CD4-positive, alpha-beta T cell treated with Interleukin-17A for 4 hours (primary cell): ENCODE measurements around the gene DCD.
"Not testable (repeated sequence)": the region's sequence is repeated elsewhere in the genome, so short reads cannot be mapped to it uniquely, and the experiment has no call there.

ENCODE experiments used
- DNase-seq: peaks from one replicate; pipeline ENCODE4 v3.0.0-alpha.2; 2020; ENCODE audit warnings: mixed read lengths

The DCD gene, protein sequence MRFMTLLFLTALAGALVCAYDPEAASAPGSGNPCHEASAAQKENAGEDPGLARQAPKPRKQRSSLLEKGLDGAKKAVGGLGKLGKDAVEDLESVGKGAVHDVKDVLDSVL

DNA sequence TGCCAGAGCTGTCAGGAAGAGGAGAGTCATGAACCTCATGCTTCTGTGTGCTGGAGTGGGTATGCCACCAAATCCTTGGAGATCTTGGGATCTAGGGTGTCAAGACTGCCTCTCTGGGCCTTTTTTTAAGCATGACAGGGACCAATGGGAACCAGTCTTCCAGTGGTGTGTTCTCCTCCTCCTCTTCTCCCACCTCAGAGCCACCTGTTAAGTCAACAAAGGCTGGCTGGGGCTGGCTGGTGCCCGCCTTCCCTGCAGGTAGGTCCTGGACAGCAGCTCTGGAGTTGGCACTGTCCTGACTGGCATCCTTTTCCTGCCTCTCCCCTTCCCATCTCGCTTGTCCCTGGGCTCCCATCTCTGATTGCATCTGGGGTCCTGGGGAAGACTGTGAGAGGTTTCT lies at the start of gene DCD:
DCD (minus strand) TSS at position 101 of the 400 bp plus-strand sequence; CDS start at position 39, 62 bp downstream.
- no peak for DNase-seq

DNA sequence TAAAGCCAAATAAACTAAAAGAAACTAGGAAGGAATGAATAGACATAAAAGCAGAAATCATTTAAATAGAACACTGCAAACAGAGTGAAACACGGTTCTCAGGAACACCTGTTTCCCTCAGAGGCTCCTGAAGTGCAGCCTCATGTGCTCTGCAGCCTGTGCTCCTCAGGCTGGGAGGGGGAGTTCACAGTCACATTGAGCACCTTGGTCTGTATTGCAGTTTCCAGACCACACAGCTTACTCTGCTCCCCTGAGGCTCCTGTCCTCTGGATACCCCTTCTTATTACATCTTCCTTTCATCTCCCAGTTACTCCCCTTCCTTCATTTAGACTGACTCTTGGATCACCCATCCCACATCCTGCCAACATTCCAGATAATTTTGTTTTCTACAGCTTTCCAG lies 49.7 kb upstream of the DCD start:
- DNase-seq, result no peak

DNA sequence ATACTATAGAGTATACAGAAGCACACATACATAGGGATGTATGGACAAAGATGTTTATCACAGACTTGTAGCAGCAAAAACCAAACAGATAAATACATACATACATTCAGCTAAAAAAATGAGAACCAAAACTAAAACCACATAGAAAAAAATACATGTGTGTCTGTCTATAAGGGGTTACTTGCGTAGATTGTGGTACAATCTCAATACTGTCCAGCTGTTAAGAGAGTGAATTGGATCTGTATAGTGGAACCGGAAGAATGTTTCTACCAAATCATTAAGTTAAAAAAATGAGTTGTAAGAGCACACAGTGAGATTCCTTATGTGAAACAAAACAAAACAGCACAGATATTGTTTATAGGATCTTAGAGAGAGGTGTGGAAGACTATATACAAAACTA lies 44.2 kb upstream of the DCD start:
- no peak for DNase-seq

DNA sequence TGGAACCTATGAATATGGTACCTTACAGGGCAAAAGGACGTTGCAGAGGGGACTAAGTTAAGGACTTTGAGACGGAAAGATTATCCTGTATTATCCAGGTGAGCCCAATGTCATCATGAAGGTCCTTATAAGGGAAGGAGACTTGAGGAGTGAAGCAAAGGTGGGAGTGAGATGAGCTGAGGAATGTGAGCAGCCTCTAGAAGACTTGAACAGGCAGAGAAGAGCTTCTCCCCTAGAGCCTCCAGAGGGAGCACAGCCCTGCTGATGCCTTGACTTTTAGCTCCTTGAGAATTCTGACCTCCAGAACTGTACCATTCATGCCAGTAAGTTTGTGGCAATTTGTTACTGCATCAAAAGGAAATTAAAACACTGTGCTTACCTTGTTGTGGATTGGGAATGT lies 41.8 kb upstream of the DCD start:
- DNase-seq, result no peak

DNA sequence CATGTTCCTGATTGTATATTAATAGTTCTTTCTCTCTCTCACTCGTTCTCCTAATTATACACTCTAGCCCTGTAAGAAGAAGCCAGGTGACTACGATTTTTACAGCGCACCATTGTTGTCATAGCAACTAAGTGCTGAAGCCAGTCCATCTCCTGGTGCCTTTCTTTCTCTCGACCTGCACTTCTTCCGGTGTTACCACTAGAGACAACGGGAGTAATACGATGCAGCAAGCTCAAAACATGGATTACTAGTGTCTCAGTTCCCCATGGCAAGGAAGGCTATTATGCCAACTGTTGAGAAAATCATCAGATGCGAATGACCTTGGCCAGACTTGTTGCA lies 40.8 kb upstream of the DCD start:
- DNase-seq, result no peak

DNA sequence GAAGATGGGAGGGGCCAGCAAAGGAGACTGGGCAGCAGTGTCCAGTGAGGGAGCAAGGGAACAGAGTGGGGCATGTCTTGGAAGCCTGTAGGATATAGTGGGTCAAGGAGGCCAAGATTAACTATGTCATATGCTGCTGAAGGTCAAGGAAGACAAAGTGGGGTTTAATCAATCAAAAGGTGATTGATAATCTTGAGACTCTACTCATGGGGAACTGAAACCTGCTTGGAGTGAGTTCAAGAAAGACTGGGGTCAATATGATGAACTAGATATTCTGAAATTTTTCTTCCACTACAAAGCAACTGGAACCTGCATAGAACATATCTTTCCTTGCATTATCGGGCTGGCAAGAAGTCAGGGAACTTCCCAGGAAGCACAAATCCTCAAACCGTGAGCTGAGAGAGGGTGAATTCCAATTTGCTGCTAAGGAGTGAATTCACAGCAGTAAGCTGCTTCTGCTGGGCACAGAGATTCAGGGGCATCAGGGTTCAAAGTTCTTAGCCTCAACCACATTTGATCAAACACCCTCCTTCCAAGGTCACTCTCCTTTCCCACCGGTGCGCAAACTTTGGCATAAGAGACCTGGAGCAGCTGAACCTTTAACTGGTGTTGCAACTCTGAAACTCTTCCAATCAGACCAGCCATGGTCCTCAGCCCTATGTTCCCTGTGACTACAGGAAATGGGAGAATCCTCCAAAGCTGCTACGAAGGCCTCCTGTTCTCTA lies 40.3 kb upstream of the DCD start:
- no peak for DNase-seq

DNA sequence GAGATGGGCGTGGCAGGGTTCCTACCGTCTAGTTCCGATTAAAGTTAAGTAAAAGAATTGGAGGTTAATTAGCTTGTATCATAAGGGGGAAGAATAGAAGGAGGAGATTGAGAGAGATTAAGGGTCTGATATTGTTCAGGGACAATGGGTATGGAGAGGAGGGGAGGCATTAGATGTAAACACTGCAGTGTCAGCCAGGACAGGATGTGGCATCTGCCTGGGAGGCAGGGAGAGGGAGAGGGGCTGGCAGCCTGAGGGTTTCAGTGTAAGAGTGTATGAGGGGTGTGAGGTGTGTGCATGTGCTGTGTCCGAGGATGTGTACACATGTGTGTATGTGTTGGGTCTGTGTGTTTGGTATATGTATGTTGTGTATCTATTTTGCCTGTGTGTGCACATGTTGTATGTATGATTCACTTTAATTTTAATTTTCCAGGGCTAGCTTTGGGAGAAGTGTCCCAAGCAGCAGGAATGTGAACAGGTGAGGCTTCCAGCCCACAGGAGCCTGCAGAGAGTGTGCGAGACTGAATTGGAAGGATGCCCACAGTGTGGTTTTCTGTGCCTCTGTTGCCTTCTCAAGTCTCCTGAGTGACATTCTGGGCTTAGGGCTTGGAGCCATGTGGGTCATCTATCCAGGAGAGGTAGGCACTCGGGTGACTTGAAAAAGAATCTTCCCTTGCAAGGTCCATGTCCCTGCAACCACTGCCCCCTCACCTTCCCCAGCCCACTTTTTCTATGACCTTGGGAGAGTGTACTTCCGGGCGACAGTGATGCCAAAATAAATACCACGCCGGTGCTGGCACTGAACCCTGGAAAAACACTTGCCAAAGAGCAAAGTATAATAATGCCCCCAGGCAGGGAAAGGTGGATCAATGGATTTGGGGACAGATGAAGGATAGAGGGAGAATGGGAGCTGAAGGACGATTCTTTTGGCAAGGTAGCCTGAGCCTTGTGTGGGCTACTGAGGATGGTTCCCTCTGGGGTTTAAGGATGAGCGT lies 36.8 kb upstream of the DCD start:
- DNase-seq, result no peak

DNA sequence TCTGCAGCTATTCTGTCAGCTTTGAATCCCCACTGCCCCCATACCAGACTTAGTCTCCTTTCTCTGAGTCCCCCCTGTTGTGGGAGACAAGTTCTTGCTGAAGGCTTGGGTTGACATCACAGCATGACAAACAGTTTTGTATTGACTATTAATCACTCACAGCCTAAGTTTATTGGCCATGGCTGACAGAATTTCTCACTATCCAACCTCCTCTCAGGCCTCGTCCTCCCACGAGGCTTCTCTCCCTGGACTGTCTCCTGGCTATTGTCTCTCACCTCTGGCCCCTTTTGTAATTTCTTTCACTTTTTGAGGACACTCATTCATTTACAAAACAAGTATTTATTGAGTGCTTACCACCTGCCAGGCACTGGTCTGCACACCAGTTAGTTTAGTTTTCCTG lies 35.2 kb upstream of the DCD start:
- DNase-seq, result no peak

DNA sequence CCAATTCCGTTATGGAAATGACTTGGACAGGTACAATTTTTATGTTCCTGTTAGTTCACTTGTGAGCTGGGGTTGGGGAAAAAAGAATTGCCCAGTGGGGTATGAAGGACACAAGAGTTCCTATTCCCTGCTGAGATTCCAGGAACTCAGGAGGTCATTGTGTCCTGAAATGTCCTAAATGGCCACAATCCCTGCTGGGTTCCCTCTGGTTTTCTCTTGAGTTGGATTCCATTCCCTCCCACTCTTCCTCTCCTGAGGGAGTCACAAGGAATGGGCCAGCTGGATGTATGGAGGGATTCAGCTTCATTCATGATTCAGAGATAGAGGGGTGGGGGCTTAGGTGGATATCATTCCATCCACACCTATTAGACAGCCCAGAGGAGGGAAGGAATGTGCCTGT lies 34.5 kb upstream of the DCD start:
- DNase-seq, result no peak

DNA sequence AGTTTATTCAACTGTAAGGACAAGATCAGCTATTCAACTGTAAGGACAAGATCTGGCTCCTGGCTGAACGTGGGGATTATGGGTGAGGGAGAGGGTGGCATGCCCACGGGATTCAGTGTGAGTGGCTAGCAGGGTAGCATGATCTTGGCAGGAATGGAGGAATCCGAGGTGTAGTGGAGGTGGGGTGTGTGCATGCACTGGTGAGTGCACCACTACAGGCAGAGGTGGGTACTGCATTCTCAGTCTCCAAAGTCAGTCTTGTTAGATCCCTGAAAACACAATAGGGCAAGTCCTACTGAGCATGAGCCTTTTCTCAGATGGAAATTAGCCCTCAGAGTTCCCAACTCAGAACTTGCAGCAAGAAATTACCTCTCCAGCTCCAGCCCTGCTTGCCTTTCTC lies 32.2 kb upstream of the DCD start:
- peak; percentile 12 for DNase-seq

DNA sequence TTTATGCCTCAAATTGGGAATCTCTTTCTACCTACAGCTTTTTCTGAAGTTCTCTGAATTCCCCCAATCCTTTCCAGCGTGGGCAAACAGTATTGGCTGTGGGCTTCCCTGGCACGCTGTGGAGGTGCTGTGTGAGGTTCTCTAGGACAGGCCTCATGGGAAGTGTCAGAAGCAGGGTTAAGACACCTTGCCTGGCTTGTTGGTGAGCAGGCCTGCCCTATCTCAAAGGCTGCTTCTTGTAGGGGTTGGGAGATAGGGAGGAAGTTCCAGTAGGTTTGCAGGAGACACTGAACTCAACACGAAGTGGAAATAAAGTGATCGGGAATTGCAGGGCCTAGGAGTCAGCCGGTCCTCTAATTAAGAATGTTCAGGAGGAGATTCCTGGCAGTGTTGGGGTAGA lies 30.0 kb upstream of the DCD start:
- DNase-seq, result no peak

DNA sequence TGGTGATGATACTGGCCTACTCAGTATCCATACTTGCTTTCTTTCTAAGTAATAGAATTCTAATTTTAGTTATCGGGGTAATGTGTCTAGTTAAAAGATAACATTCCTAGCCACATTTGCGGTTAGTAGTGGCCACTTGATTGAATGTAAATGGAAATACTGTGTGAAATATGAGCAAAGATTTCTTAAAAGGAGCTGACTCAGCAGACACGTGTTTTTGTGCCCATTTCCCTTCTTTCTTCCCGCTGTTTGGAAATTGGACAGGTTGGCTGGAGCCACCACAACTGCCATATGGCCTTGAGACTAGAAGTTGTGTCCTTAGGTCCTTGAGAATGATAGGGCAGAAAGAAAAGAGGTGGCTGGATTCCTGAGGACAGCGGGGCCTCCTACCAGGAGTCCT lies 19.8 kb upstream of the DCD start:
- DNase-seq, result no peak

DNA sequence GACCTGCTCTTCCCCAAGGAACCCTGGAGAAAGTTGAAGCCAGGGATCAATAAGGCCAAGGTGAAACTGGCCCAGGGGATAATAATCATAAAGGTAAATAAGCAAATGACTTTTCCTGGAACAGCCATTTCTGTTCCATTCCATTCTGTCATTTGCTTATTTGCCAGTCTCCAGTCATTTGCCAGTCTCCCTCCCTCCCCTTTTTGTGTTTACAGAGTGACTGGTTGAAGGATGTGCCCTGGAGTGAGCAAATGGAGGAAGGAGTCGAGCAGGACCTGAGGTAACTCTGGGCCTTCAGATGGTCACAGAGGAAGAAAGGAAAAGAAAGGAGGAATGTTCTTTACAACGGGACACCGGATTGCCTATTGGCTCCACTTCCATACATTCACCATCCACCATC lies 17.8 kb upstream of the DCD start:
- no peak for DNase-seq

DNA sequence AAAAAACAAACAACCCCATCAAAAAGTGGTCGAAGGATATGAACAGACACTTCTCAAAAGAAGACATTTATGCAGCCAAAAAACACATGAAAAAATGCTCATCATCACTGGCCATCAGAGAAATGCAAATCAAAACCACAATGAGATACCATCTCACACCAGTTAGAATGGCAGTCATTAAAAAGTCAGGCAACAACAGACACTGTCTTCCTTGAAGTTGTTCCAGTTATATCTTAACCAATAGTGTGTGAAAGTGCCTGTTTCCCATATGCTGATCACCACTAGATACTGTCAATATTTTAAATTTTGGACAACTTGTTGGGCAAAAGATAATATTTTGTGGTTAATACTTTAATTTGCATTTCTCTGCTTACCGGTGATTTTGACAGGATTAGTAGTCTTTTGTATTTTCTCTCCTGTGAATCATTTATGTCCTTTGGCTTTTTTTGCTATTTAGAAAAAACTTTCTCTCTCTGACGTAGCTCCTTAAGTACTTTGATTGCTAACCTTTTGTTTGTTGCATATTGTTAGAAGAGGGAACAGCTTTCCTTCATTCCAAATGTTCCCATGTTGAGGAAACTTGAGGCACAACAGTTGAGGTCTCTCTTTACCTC lies 17.0 kb upstream of the DCD start:
- not testable (repeated sequence) for DNase-seq

DNA sequence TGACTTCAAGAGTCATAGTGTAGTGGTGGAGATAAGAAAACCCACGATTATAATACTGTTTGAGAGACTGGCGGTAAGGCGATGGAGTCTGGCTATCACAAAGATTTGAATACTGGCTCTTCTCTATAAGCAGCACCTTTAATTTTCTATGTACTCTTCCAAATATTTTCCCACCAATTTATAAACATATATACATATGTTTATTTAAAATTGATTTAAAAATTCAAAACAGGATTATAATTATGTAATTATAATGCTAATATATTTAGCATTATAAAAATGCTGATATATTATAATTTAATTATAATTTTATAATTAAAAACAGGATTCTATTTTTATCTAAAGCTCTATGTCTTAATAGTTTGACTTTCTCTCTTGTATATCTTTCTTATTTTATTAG lies 15.4 kb upstream of the DCD start:
- no peak for DNase-seq

DNA sequence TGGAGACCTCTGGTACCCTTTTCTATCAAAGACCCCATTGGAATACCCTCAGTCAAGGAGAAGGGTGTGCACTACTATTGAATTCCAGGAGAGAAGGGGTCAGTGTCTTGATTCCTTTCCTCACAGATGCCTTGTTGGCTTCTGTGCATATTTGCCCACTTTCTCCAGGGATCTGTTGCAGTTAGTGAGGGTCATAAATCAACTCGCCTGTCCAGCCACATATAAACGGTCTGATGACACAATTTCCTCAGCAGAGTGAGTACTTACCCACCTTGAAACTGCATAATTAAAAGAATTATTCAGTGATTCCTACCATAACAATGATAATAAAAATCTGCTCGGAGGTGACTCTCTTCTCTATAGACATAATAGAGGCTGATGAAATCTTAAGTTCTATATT lies 13.9 kb upstream of the DCD start:
- DNase-seq, result no peak

DNA sequence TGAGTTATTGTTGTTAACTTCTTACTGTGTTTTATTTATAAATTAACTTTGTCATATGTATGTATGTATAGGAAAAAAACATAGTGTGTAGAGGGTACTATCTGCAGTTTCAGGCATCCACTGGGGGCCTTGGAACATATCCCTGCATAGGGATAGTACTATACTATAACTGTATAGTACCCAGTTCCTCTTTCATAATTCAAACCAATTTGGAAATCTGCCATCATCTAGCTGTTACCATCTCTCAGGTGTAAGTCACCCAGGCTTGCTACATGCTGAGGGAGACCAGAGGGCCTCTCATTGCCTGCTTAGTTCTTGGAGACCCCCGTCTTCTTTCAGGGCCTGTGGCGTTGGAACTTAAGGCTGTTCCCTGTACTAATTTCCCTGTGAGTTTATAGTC lies 12.9 kb upstream of the DCD start:
- DNase-seq, result no peak

DNA sequence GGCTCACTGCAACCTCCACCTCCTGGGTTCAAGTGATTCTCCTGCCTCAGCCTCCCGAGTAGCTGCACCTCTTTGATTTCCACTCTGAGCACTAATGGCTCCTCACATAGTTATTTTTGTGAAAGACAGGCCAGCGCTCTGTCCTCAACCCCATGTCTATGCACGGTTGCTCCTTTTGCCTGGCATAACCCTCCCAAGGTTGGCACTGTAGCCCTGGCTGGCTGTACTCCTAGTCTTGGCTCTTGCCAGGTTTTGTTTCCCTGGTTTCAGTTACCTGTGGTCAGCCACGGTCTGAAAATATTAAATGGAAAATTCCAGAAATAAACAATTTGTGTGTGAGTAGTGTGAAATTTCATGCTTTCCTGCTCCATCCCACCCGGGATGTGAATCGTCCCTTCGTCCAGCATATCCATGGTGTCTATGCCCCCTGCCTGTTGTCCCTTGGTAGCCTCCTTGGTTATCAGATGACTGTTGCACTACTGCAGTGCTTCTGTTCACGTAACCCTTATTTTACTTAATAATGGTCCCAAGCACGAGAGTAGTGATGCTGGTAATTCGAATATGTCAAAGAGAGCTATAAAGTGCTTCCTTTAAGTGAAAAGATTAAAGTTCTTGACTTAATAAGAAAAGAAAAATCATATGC lies 12.3 kb upstream of the DCD start:
- DNase-seq, result no peak

DNA sequence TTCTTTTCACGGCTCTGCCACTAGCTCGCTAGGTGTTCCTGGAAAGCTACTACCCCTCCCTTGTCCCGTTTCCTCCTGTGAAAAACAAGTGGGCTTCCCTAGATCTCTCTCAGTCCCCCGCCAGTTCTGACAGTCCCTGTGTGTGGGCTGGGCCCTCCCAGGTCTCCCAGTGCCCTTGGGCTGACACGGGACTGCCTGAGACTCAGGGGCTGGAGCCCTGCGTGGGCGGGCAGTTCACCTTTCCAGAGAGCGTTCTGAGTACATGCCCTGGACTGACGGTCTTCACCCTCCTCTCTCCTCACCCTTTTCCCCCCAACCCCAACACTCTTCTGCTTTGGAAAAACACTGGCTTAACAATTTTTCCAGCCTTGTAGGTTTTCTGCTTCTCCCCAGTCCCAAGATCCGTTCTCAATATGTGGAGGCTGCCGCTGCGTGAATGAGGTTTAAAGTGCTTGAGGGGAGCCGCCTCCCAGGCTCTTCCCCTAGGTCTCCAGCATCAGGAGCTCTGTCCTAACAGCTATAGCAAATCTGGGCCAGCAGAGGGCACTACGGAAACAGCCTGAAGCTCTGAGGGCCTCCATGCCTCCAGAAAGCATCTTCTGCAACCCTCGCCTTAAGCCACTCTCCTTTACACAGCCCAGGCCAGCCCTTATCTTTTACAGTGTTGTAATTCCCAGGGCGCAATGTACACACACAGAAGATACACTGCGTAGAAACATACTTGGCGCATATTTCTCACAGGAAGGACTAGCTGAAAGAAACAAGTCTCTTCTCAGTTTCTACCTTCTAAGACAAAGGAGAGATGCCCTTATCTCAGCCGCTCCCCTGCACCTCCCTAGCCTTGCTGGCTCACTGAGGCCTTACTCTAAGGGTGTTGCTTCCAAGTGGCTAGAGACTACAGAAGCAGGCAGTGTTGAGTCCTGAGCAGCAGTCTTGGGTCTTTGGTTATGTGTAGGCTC lies 10.4 kb upstream of the DCD start:
- DNase-seq, result peak; percentile 45

DNA sequence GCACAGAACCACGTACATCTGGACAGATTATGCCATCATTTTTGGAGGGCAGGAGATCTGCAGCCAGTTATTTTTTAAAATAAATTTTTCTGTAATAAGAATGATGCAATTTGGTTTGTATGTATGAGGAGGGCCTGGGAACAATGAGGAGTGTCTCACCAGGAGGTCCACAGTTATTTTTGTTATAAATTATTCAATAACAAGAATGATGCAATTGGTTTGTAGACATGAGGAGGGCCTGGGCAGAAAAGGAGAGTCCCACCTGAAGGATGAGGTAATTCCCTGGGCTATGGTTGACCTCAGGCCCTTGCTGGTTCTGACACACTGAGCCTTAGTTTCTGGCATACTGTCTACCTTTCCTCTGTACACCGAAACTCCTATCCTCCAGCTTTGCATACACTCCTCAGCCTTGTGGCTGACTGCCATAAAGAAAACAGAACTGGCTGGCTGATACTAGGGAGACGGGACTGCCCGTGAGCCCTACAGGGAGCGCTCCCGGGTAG lies 9.0 kb upstream of the DCD start:
- no peak for DNase-seq

DNA sequence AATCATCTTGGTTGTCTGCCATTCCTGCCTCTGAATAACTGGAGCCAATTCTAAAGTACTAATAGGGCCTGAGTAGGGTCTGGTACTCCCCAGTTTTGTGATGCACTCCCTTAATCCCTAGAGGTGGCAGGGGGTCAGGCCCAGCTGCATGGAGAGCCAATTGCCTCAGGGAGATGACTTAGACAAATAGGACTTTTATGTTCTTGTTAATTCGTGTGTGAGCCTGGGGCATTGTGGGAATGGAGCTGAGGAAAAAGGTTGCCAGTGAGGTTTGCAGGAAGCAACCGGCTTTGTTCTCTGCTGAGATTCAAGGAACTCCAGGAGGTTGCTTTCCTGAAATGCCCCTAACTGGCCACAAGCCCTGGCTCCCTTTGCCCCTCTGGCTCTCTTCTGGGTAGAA lies 6.8 kb upstream of the DCD start:
- no peak for DNase-seq

DNA sequence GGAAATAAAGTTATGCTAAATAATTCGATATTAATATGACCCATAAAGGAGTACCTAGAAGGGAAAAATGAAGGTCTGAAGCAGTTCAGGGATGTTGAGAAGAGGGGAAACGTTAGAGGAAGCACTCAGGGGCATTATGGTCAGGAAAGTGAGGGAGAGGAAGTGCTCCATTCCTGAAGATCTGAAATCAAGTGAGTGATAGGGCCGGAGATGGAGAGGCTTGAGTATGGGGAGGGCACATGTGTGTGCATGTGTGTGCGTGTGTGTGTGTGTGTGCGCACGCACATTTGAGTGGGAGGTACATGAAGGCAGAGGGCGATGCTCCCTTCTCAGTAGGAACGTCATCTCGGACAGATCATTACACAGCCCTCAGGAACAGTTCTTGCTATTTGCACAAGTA lies 4.9 kb upstream of the DCD start:
- no peak for DNase-seq
